Naive thymus-derived CD4-positive, alpha-beta T cell (primary cell): ENCODE measurements around the gene ATG7. TPM values are rescaled to one million over a fixed set of nuclear protein-coding genes. Genes with fewer than 3 reads are reported as not detected.
"Not testable (repeated sequence)": the region's sequence is repeated elsewhere in the genome, so short reads cannot be mapped to it uniquely, and the experiment has no call there.

Source experiments
- ATAC-seq: fragments of 150-1000 bp; cut with Tn5 transposase; 2 replicates; pipeline ENCODE4 v1.10.0; 2021; ENCODE audit warnings: mild to moderate bottlenecking, moderate library complexity
- CTCF ChIA-PET: fragments of 350-600 bp; sonication (Branson Sonifier 250); formaldehyde crosslinking; loops from one replicate; lab custom pipeline; 2021; ENCODE audit warnings: antibody characterized with exemption; lab: Charles Lee
- POLR2A ChIA-PET: fragments of 350-600 bp; sonication (Branson Sonifier 250); formaldehyde crosslinking; loops from one replicate; lab custom pipeline; 2021; ENCODE audit warnings: antibody characterized with exemption, inconsistent platforms; lab: Charles Lee
- DNase-seq, 9 donors: peaks; one replicate each; pipeline versions ENCODE4 v3.0.0 to v3.0.0-alpha.2; 2020 to 2022; ENCODE audit warnings: mixed read lengths in 1 of 9
- H3K27ac ChIP-seq: one replicate; pipeline ENCODE4 v1.7.0; 2013; ENCODE audit warnings: mild to moderate bottlenecking, low read depth, low read length, moderate library complexity
- H3K27me3 ChIP-seq, 2 donors: one replicate each; pipeline ENCODE4 v1.7.0; 2013; ENCODE audit warnings: low read length in 2 of 2, mild to moderate bottlenecking in 2 of 2, moderate library complexity in 2 of 2; ENCODE audit not compliant: control insufficient read depth in 2 of 2, insufficient read depth in 2 of 2
- H3K36me3 ChIP-seq, 3 experiments: 1 replicate in 2 of 3; 2 replicates in 1 of 3; pipeline ENCODE4 v1.7.0; 2013; ENCODE audit warnings: low read length in 3 of 3, mild to moderate bottlenecking in 3 of 3, moderate library complexity in 1 of 3; ENCODE audit not compliant: insufficient read depth in 3 of 3, control insufficient read depth in 2 of 3
- H3K4me1 ChIP-seq, 2 donors: one replicate each; pipeline ENCODE4 v1.7.0; 2013; ENCODE audit warnings: low read length in 2 of 2, mild to moderate bottlenecking in 2 of 2, moderate library complexity in 1 of 2; ENCODE audit not compliant: control insufficient read depth in 2 of 2, insufficient read depth in 2 of 2
- H3K4me3 ChIP-seq: 2 replicates; pipeline ENCODE4 v1.7.0; 2013; ENCODE audit warnings: mild to moderate bottlenecking, low read length
- H3K9me3 ChIP-seq, 3 experiments: 1 replicate in 2 of 3; 2 replicates in 1 of 3; pipeline ENCODE4 v1.7.0; 2013; ENCODE audit warnings: low read length in 3 of 3; ENCODE audit not compliant: control insufficient read depth in 2 of 3
- H3K27ac Mint-ChIP-seq, 9 donors: one replicate each; pipeline ENCODE4 v1.8.0; 2020 to 2022; ENCODE audit warnings: mixed read lengths in 9 of 9, mild to moderate bottlenecking in 8 of 9, moderate library complexity in 5 of 9, inconsistent platforms in 2 of 9
- H3K27me3 Mint-ChIP-seq, 5 donors: one replicate each; pipeline ENCODE4 v1.8.0; 2021 to 2022; ENCODE audit warnings: mixed read lengths in 5 of 5, mild to moderate bottlenecking in 1 of 5
- H3K36me3 Mint-ChIP-seq, 5 donors: one replicate each; pipeline ENCODE4 v1.8.0; 2020 to 2022; ENCODE audit warnings: mixed read lengths in 5 of 5, mild to moderate bottlenecking in 3 of 5, inconsistent platforms in 1 of 5
- H3K4me1 Mint-ChIP-seq, 7 donors: one replicate each; pipeline ENCODE4 v1.8.0; 2020 to 2022; ENCODE audit warnings: mixed read lengths in 7 of 7, mild to moderate bottlenecking in 3 of 7, inconsistent platforms in 1 of 7
- H3K4me3 Mint-ChIP-seq, 10 donors: one replicate each; pipeline ENCODE4 v1.8.0; 2020 to 2022; ENCODE audit warnings: mild to moderate bottlenecking in 10 of 10, mixed read lengths in 10 of 10, moderate library complexity in 6 of 10, inconsistent platforms in 2 of 10
- H3K9me3 Mint-ChIP-seq, 11 donors: one replicate each; pipeline ENCODE4 v1.8.0; 2020 to 2022; ENCODE audit warnings: mixed read lengths in 11 of 11, mild to moderate bottlenecking in 4 of 11, inconsistent platforms in 1 of 11, moderate library complexity in 1 of 11
- intact Hi-C, 2 donors: fragments of 100-400 bp; cut with micrococcal nuclease; formaldehyde crosslinking; loops; one replicate each; pipeline ENCODE4 v1.15.1; 2023
- polyA plus RNA-seq, 2 donors: library from polyadenylated mRNA; unstranded; fragments of 300-500 nt; fragmentation: Illumina TruSeq; gene quantifications; one replicate each; pipeline ENCODE4 v1.2.3, GENCODE V29; 2021
- total RNA-seq, 6 experiments: library from RNA in 5 of 6; stranded (reverse) in 5 of 6; gene quantifications; 1 replicate in 5 of 6; 2 replicates in 1 of 6; pipeline ENCODE4 v1.2.3 and lab custom pipeline; 2021 to 2026

ATG7 gene
- total and polyA plus RNA-seq, 7 experiments from 2014 or later = 12.0 to 80.3 (median 33.6) TPM

DNA sequence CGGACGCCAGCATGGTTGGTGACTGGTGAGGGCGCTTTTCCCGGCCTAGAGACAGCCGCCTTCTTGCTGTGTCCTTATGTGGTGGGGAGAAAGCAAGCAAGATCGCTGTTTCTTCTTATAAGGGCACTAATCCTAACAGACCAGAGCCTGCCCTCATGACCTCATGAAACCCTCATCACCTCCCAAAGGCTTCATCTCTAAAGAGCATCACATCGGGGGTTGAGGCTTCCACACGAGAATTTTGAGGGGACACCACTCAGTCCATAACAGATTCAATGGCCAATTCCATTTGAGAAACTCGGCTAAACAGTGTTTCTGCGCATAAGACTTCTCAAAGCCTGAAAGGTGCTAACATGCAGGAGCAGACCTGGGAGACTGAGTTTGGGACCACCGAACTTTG is 317.5 kb downstream of the ATG7 start:
- no peaks in the 10 kb centered on the region for H3K27me3 ChIP-seq
- no peaks in the 10 kb centered on the region for H3K27me3 Mint-ChIP-seq
- no peaks in the 10 kb centered on the region for H3K9me3 ChIP-seq
- intact Hi-C loops = no loop called here
- peaks cover 40 to 92% (median 88%) of the 10 kb centered on the region in 7 donors for H3K4me1 Mint-ChIP-seq
- H3K36me3 ChIP-seq = peaks cover 0 to 5% (median 0%) of the 10 kb centered on the region in 3 experiments
- H3K4me1 ChIP-seq = peaks cover 0 to 10% of the 10 kb centered on the region in 2 donors
- no peak overlapping the region for H3K4me3 Mint-ChIP-seq
- CTCF ChIA-PET = no interaction called here
- H3K9me3 Mint-ChIP-seq = no peaks in the 10 kb centered on the region
- H3K27ac ChIP-seq = no peak overlapping the region
- H3K27ac Mint-ChIP-seq = peak overlapping the region in 2 of 9 donors; percentile 32 to 43
- ATAC-seq (no peak), DNase-seq (no peak)
- POLR2A ChIA-PET = interaction anchor here (0.6 kb wide), 1 partner anchor 166 kb away, joined by 3 read pairs; no protein-coding TSS in a partner anchor
- H3K36me3 Mint-ChIP-seq = peaks cover 8 to 44% (median 10%) of the 10 kb centered on the region in 5 donors
- H3K4me3 ChIP-seq = no peak overlapping the region

DNA sequence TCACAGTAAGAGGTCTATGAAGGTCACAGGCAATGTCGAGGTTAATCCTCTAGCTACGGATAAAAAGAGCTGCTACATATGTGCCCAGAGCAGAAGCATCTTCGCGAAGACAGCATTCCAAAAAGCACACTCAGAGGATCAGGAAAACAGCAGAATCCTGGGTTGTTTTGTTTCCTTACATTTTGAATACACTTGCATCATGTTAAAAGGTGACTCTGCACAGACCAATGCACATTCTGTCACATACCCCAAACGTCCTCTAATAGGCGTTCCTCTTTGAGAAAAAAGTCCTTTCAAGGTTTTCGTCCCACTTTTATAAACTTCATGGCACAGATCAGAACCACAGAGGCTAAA is 318.8 kb downstream of the ATG7 start:
- peaks cover 34 to 80% (median 80%) of the 10 kb centered on the region in 7 donors for H3K4me1 Mint-ChIP-seq
- H3K4me3 Mint-ChIP-seq = no peak overlapping the region
- peaks cover 0 to 5% (median 0%) of the 10 kb centered on the region in 3 experiments for H3K36me3 ChIP-seq
- ChIA-PET CTCF (interaction anchor here (0.9 kb wide), 1 partner anchor 36 kb away, joined by 4 read pairs; no protein-coding TSS in a partner anchor), POLR2A (no interaction called here)
- peaks cover 0 to 3% (median 0%) of the 10 kb centered on the region in 11 donors for H3K9me3 Mint-ChIP-seq
- H3K27me3 Mint-ChIP-seq = no peaks in the 10 kb centered on the region
- no peak overlapping the region for H3K27ac ChIP-seq
- H3K9me3 ChIP-seq = no peaks in the 10 kb centered on the region
- H3K4me1 ChIP-seq = peaks cover 0 to 10% of the 10 kb centered on the region in 2 donors
- peaks cover 13 to 51% (median 14%) of the 10 kb centered on the region in 5 donors for H3K36me3 Mint-ChIP-seq
- intact Hi-C loops = no loop called here
- H3K27me3 ChIP-seq = no peaks in the 10 kb centered on the region
- DNase-seq = no peak
- H3K4me3 ChIP-seq = no peak overlapping the region
- H3K27ac Mint-ChIP-seq = peak overlapping the region in 5 of 9 donors; percentile 30 to 79 (median 34)
- no peak for ATAC-seq

DNA sequence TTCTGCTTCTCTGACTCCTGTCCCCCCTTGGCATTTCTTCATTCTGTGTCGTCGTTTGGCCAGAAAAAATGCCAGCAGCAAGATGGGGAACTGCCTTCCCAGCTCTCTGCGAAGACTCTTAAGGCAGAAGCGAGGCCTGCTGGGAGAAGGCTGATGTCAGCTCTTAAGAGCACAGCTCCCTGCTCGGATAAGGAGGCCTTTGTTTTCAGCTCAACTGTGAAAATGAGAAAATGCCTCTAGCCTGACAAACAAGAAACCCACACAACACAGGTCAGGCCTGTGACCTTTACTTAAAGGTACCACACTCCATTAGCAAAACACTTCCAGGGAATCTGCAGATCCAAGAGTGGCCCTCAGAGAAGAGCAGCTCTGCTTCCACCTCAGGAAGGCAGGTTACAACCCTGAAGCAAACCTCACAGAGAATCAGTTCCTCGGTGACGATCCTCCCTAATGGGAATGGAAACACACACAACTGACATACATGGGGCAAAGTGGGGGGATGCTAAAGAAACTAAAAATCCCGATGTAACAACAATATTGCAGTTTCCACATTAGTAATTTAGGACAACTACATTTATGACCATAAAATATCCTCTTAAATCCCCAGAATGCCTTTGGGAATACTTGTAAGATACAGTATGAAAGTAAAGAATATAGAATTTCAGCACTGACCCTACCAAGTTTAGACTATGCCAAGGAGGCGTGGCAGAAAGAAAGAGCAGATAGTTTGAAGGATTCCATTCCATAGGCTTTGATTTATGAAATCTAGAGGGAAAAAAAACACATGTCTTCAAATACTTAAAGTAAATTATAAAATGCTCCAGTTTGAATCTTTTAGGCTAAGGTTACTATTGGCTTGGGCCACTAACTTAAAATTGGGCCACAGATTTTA is 319.4 kb downstream of the ATG7 start:
- Histone ChIP-seq H3K4me1 (peaks cover 0 to 10% of the 10 kb centered on the region in 2 donors), H3K36me3 (peaks cover 0 to 5% (median 0%) of the 10 kb centered on the region in 3 experiments), H3K27ac (no peak overlapping the region), H3K4me3 (no peak overlapping the region), H3K27me3 (no peaks in the 10 kb centered on the region), H3K9me3 (no peaks in the 10 kb centered on the region)
- Mint-ChIP-seq H3K4me1 (peaks cover 31 to 78% (median 74%) of the 10 kb centered on the region in 7 donors), H3K4me3 (no peak overlapping the region), H3K36me3 (peaks cover 14 to 56% (median 18%) of the 10 kb centered on the region in 5 donors), H3K27ac (peak overlapping the region in 6 of 9 donors; percentile 34 to 79 (median 68)), H3K9me3 (peaks cover 0 to 5% (median 0%) of the 10 kb centered on the region in 11 donors), H3K27me3 (no peaks in the 10 kb centered on the region)
- no peak for ATAC-seq
- intact Hi-C loops = no loop called here
- ChIA-PET CTCF (interaction anchor here (0.9 kb wide), 1 partner anchor 35 kb away, joined by 4 read pairs; no protein-coding TSS in a partner anchor), POLR2A (no interaction called here)
- no peak for DNase-seq

DNA sequence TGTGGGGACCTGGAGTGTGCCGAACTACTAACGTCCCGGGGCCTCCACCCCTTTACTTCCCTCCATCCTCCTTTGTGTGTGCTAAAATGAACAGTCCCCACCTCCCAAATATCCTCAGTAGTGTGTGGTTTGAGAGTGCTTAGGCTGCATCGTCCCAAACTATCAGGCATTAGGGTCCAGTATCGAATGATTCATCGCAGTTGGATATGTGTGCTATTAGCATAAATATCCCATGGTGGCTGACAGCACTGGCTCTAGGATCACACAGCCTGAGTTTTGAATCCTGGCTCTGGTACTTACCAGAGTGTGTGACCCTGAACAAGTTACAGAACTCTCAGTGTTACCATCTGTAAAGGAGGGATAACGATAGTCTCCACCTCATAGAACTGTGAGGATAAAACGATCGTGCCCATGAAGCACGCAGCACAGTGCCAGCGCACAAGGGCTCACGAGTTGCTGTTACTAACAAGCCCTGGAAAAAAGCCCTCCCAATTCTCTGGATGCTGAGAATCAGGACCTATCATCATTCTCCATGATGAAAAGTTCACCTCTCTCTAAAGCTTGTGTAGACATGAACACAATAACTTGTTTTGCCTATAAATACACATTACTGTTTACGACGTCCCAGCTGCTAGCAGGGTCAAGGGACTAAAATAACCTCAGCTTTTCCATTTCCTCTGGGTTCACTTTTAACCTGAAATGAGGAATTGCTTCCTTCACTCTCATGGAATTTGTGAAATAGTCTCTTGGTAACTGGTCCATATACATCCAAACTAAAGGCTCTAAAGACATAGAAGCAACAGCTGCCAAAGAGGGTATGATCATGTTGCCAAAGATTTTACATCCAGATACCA is 320.5 kb downstream of the ATG7 start:
- H3K4me3 Mint-ChIP-seq = no peak overlapping the region
- Histone ChIP-seq H3K36me3 (no peaks in the 10 kb centered on the region), H3K27me3 (no peaks in the 10 kb centered on the region), H3K27ac (no peak overlapping the region), H3K9me3 (no peaks in the 10 kb centered on the region), H3K4me1 (peaks cover 0 to 10% of the 10 kb centered on the region in 2 donors), H3K4me3 (no peak overlapping the region)
- peaks cover 0 to 7% (median 0%) of the 10 kb centered on the region in 11 donors for H3K9me3 Mint-ChIP-seq
- no peaks in the 10 kb centered on the region for H3K27me3 Mint-ChIP-seq
- intact Hi-C loops = no loop called here
- H3K4me1 Mint-ChIP-seq = peaks cover 29 to 75% (median 65%) of the 10 kb centered on the region in 7 donors
- no peak for ATAC-seq
- H3K27ac Mint-ChIP-seq = peak overlapping the region in 6 of 9 donors; percentile 20 to 71 (median 64)
- DNase-seq = no peak
- ChIA-PET CTCF (no interaction called here), POLR2A (no interaction called here)
- H3K36me3 Mint-ChIP-seq = peaks cover 20 to 60% (median 26%) of the 10 kb centered on the region in 5 donors

DNA sequence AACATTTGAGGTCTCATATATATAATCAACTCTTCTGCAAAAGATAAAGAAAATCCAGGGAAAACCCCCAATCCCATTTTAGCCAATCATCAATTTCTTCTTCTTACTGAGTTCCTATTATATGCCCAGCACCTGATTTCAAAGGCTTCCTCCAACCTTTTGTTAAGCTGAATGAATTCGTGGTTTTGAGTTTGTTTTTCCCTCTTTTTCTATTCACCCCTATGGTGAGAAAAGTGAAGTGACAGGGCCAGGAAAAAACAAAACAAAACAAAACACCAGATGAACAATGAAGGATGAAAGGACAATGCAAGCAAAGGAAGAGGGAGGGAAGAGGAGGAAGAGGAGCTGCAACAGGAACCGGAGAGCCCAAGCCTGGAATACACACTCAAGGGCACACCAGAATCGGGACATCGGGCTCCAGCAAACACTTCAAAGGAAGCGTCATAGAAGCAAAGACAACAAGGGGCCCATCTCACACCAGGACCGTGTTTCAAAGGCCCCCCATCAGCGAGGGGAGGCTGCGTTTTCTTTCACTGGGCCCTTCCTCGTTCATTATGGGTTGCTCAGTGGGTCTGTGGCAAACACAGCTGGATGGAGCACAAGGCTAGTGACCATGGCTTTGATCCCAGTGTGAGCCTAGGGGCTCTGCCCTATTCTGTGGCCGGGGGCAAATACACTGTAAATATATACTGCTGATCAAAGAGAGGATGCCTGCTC is 321.3 kb downstream of the ATG7 start:
- Histone ChIP-seq H3K27me3 (no peaks in the 10 kb centered on the region), H3K27ac (no peak overlapping the region), H3K9me3 (no peaks in the 10 kb centered on the region), H3K4me3 (no peak overlapping the region), H3K36me3 (no peaks in the 10 kb centered on the region), H3K4me1 (peaks cover 0 to 10% of the 10 kb centered on the region in 2 donors)
- Mint-ChIP-seq H3K9me3 (peaks cover 0 to 11% (median 0%) of the 10 kb centered on the region in 11 donors), H3K4me1 (peaks cover 28 to 75% (median 57%) of the 10 kb centered on the region in 7 donors), H3K27ac (peak overlapping the region in 4 of 9 donors; percentile 37 to 69 (median 44)), H3K4me3 (peak overlapping the region in 1 of 10 donors; percentile 13), H3K36me3 (peaks cover 23 to 63% (median 33%) of the 10 kb centered on the region in 5 donors), H3K27me3 (no peaks in the 10 kb centered on the region)
- CTCF ChIA-PET = no interaction called here
- intact Hi-C loops = no loop called here
- POLR2A ChIA-PET = no interaction called here
- no peak for DNase-seq
- no peak for ATAC-seq

DNA sequence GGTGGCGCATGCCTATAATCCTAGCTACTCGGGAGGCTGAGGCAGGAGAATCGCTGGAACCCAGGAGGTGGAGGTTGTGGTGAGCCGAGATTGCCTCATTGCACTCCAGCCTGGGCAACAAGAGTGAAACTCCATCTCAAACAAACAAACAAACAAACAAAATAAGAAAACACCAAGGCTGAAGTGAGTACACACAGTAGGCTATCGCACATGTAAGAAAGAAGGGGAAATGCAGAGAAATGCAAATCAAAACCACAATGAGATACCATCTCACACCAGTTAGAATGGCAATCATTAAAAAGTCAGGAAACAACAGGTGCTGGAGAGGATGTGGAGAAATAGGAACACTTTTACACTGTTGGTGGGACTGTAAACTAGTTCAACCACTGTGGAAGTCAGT is 322.8 kb downstream of the ATG7 start:
- CTCF ChIA-PET, H3K27ac ChIP-seq, H3K27me3 Mint-ChIP-seq, H3K27me3 ChIP-seq, DNase-seq, POLR2A ChIA-PET, H3K36me3 ChIP-seq, H3K4me3 Mint-ChIP-seq, intact Hi-C loops, ATAC-seq, H3K4me1 ChIP-seq, H3K9me3 ChIP-seq, H3K4me3 ChIP-seq: not testable (repeated sequence)
- Mint-ChIP-seq H3K4me1 (peaks cover 22 to 71% (median 51%) of the 10 kb centered on the region in 7 donors), H3K9me3 (peaks cover 0 to 11% (median 0%) of the 10 kb centered on the region in 11 donors), H3K27ac (peak overlapping the region in 1 of 9 donors; percentile 56), H3K36me3 (peaks cover 26 to 64% (median 39%) of the 10 kb centered on the region in 5 donors)
